Measurements from ENCODE around the gene ZNF414. TPM values are rescaled to one million over a fixed set of nuclear protein-coding genes. Genes with fewer than 3 reads are reported as not detected.

Gene ZNF414
- total and polyA plus RNA-seq, 2 of the 4 experiments (the other 2 are of a cell fraction) = 3.2 to 14.2 TPM

DNA sequence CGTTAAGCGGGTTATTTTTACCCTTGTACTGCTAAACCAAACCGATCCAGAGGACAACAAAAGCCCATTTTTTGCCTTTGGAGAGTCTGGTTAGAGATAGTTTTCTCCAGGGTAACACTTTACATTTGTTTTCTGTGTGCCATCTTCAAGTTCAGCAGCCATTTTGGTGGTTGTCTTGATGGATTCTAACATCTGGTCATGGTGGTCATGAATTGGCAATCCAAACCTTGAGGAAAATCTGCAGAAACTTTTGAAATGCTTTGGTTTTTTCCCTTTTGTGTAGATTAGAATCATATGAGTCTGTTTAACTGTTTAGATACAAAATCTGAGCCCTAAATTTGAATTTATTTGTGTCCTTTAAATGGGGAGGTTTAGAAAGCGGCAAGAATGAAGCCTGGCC lies 52.6 kb downstream of the ZNF414 start:
- dilution Hi-C loops (cut with HindIII; ENCODE audit: low sequenced_read_pairs, unreplicated experiment) = no loop called here
- H3K79me1 ChIP-seq (ENCODE audit: low read depth in 1 of 2, low read length in 2 of 2) = peaks cover 27 to 87% of the 10 kb centered on the region in 2 experiments
- peak overlapping the region; percentile 72 for H3K23ac ChIP-seq (ENCODE audit: low read depth, low read length)
- no peak overlapping the region for H3K56ac ChIP-seq (ENCODE audit: extremely low read depth, insufficient read depth, low read length)
- H4K20me1 ChIP-seq (ENCODE audit: insufficient read depth, low read length) = peaks cover 96% of the 10 kb centered on the region
- no peak overlapping the region for H2AK9ac ChIP-seq (replicated peaks; ENCODE audit: low read depth, low read length, poor library complexity)
- ATAC-seq (ENCODE audit: low read depth) (no peak), DNase-seq (no peak)
- H2BK5ac ChIP-seq (ENCODE audit: low read depth, low read length, poor library complexity, severe bottlenecking) = no peak overlapping the region
- H2BK120ac ChIP-seq (ENCODE audit: low read depth, low read length) = no peak overlapping the region
- no peaks in the 10 kb centered on the region for H3K27me3 ChIP-seq (ENCODE audit: control insufficient read depth, insufficient read depth, low read length)
- H4K91ac ChIP-seq (ENCODE audit: insufficient read depth, low read depth, low read length) = no peak overlapping the region
- intact Hi-C loops (cut with micrococcal nuclease) = no loop called here
- H3K4ac ChIP-seq (ENCODE audit: low read depth, low read length) = peak overlapping the region; percentile 30; the same call in 1 of the 2 replicates
- no peak overlapping the region for H3K18ac ChIP-seq (ENCODE audit: low read depth, low read length)
- H3K36me3 ChIP-seq (ENCODE audit: control insufficient read depth, insufficient read depth, low read length) = peaks cover 31% of the 10 kb centered on the region
- no peaks in the 10 kb centered on the region for H3K9me3 ChIP-seq (ENCODE audit: control insufficient read depth, insufficient read depth, low read length)
- H3K4me1 ChIP-seq (ENCODE audit: control insufficient read depth, insufficient read depth, low read length) = peaks cover 41% of the 10 kb centered on the region
- H3K9me1 ChIP-seq (ENCODE audit: insufficient read depth, low read length) = peaks cover 34% of the 10 kb centered on the region
- H4K5ac ChIP-seq (ENCODE audit: low read depth, low read length) = no peak overlapping the region
- H3K4me2 ChIP-seq (ENCODE audit: low read depth, low read length) = no peak overlapping the region
- in situ Hi-C loops (cut with MboI; ENCODE audit: low sequenced_read_pairs) = no loop called here
- CTCF ChIA-PET = no interaction called here
- no peak for TF ChIP-seq CEBPB (IDR thresholded peaks at IDR 0.05; ENCODE audit: low read depth, low read length)
- no peak for TF ChIP-seq RFX5 (IDR thresholded peaks at IDR 0.05; ENCODE audit: low read depth, low read length)
- TF ChIP-seq RCOR1 (IDR thresholded peaks at IDR 0.05; ENCODE audit: insufficient replicate concordance, low read length) = no peak
- TF ChIP-seq NFE2L2 (IDR thresholded peaks at IDR 0.05; ENCODE audit: low read depth, low read length) = no peak
- TF ChIP-seq RAD21 (IDR thresholded peaks at IDR 0.05; ENCODE audit: low read length) = no peak
- no peak for TF ChIP-seq MAZ (IDR thresholded peaks at IDR 0.05; ENCODE audit: borderline replicate concordance, low read depth, low read length)
- no peak for TF ChIP-seq MAFK (IDR thresholded peaks at IDR 0.05; ENCODE audit: low read depth, low read length)
- no peak for TF ChIP-seq SMC3 (IDR thresholded peaks at IDR 0.05; ENCODE audit: low read depth, low read length)
- no peak for TF ChIP-seq CHD1 (IDR thresholded peaks at IDR 0.05; ENCODE audit: low read depth, low read length)
- TF ChIP-seq BHLHE40 (IDR thresholded peaks at IDR 0.05; ENCODE audit: low read depth, low read length) = no peak
- TF ChIP-seq, protein P1, sequence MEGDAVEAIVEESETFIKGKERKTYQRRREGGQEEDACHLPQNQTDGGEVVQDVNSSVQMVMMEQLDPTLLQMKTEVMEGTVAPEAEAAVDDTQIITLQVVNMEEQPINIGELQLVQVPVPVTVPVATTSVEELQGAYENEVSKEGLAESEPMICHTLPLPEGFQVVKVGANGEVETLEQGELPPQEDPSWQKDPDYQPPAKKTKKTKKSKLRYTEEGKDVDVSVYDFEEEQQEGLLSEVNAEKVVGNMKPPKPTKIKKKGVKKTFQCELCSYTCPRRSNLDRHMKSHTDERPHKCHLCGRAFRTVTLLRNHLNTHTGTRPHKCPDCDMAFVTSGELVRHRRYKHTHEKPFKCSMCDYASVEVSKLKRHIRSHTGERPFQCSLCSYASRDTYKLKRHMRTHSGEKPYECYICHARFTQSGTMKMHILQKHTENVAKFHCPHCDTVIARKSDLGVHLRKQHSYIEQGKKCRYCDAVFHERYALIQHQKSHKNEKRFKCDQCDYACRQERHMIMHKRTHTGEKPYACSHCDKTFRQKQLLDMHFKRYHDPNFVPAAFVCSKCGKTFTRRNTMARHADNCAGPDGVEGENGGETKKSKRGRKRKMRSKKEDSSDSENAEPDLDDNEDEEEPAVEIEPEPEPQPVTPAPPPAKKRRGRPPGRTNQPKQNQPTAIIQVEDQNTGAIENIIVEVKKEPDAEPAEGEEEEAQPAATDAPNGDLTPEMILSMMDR (conservative IDR thresholded peaks at IDR 0.05; ENCODE audit: low read depth, low read length) = no peak
- no peak for TF ChIP-seq FOS (IDR thresholded peaks at IDR 0.05; ENCODE audit: low read depth, low read length)
- WGBS, 2 experiments (ENCODE audit: extremely low coverage in 2 of 2, insufficient read length in 1 of 2) = no CpG with 5 or more reads among the region's 4 CpGs
- H3K4me3 ChIP-seq (ENCODE audit: insufficient read depth, low read depth, low read length) = no peak overlapping the region
- no peak overlapping the region for H2AFZ ChIP-seq (replicated peaks; ENCODE audit: low read length, poor library complexity)
- no peak overlapping the region for H2BK20ac ChIP-seq (ENCODE audit: low read depth, low read length)
- H3K9ac ChIP-seq (ENCODE audit: low read depth, low read length) = no peak overlapping the region
- H2AK5ac ChIP-seq (ENCODE audit: low read depth, low read length) = no peak overlapping the region
- BruUV-seq (replicated peaks) = no TSS peak
- H4K8ac ChIP-seq (ENCODE audit: low read depth in 2 of 2, low read length in 2 of 2) = no peak overlapping the region
- POLR2A ChIA-PET (ENCODE audit: unreplicated experiment) = interaction anchor here (0.6 kb wide), 1 partner anchor 37 kb away, joined by 10 read pairs; no protein-coding TSS in a partner anchor
- no peak overlapping the region for H3K27ac ChIP-seq (ENCODE audit: insufficient read depth, low read length)
- peak overlapping the region; percentile 66 for H3K14ac ChIP-seq (replicated peaks; ENCODE audit: low read depth, low read length)
- no peak overlapping the region for H2BK15ac ChIP-seq (ENCODE audit: low read depth, low read length)

Data from IMR-90 (cell line).